HG03095 (cell line): ENCODE measurements around the gene BUB3.

ENCODE experiments used
- ATAC-seq: cut with Tn5 transposase; IDR thresholded peaks from one replicate; pipeline ENCODE4 v1.9.1; 2021; ENCODE audit warnings: moderate library complexity; ENCODE audit not compliant: unreplicated experiment

BUB3 gene, protein sequence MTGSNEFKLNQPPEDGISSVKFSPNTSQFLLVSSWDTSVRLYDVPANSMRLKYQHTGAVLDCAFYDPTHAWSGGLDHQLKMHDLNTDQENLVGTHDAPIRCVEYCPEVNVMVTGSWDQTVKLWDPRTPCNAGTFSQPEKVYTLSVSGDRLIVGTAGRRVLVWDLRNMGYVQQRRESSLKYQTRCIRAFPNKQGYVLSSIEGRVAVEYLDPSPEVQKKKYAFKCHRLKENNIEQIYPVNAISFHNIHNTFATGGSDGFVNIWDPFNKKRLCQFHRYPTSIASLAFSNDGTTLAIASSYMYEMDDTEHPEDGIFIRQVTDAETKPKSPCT

DNA sequence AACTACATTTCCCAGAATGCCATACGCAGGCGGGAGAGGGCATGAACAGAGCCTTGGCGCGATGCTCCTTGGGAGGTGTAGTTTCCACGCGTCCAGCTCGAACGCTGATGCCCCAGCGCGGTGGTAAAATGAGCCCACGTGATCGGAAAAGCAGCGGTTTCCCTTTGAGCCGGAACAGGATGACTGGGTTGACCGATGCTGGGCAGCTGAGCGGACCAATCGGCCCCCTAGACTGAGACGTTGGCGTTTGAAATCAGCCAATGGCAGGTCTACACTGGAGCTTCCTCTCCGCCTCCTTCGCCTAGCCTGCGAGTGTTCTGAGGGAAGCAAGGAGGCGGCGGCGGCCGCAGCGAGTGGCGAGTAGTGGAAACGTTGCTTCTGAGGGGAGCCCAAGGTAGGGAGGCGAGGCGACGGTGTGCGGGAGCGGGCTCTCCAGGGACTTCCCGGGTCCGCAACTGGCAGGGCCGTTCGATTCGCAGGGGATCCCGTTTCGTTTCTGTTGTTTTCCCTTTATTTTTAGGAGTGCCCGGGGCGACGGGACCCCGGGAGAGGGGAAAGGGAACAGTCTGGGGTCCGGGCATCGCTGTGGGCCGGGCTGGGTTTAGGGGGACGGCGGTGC is at the start of gene BUB3:
TSS of gene BUB3 (plus strand) at position 311 of the 619 bp plus-strand sequence. CDS start 516 bp downstream, outside the sequence.
- ATAC-seq = peak; percentile 86

DNA sequence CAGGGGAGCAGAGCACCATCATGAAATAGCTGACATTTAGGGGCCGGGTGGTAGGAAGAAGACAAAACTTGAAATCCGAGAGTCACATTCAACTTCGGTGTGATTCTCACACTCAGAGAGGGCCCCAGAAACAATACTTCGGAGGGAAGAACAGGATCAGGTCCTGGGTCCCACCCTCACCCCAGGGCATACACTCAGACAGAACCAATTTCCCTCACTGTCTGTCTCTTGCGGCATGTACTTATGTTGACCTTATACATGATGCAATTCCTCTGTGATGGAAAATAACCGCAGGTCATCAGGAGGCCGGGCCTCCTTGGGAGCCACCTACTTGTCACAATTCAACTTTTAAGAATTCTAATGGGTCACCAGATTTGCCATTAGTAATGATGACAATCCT is 44.7 kb upstream of the BUB3 start:
- no peak for ATAC-seq

DNA sequence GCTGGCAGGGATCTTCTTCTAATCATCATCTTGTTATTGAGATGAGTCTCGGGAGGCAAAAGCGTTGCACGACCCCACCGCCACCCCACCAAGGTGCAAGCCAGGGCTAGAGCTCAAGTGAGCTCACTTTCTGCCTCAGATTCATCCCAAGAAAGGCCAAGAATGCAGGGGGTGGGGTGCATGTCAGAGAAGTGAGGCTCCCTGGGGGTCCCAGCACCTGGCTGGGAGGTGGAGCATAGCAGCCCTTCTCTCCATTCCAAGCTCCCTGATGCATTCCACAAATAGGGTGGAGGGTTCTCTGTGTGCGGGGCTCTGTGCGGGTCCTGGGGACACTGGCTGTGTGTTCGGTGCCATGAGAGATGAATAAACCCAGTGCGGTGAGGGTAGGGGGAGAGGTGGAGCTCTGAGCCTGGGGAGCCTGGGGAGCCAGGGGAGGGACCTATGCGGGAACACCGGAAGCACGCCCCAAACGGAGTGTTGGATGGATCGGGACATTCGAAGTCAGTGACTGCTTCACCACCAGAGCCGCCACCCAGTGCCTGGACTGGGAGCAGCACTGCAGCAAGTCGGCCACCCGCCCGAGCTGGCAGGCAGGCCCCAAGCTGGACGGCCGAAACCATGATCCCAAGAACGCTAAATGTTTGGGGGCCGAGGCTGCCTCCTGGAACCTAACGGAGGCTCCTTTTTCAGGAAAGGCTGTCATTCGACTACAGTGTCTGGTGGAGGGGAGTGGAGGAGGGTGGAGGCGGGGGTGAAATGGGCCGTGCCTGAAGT is 36.4 kb upstream of the BUB3 start:
- ATAC-seq = no peak

DNA sequence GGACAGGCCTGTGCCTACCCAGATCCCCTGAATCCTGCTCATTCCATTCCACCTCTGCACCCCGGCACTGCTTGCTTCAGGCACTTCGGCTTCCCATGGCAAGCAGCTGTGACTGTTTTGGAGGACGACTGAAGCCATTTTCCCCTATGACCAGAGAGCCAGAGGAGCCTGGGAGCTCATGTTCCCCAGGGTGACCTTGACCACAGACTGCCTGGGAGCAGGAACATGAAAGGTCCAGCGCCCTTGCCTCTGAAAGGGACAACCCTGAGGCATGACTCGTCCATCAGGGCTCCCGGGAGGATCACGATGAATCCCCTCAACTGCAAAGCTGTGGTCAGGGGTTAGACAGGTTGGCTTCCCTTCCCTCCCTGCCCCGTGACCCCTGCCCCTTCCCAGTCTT is 35.1 kb upstream of the BUB3 start:
- ATAC-seq = no peak

DNA sequence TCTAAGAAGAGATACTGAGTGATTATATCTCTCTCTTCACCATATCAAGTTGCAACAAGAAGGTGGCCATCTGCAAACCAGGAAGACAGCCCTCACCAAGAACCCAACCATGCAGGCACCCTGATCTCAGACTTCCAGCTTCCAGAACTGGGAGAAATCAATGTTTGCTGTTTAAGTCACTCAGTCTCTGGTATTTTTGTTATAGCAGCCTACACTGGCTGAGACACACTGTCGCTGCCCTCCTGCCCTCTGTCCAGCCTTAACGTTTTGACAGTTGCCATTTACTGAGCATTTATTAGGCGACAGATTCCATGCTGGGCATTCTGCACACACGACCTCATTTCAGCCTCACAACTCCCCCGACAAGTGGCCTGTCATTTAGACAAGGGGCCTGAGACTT is 28.0 kb upstream of the BUB3 start:
- ATAC-seq = no peak

DNA sequence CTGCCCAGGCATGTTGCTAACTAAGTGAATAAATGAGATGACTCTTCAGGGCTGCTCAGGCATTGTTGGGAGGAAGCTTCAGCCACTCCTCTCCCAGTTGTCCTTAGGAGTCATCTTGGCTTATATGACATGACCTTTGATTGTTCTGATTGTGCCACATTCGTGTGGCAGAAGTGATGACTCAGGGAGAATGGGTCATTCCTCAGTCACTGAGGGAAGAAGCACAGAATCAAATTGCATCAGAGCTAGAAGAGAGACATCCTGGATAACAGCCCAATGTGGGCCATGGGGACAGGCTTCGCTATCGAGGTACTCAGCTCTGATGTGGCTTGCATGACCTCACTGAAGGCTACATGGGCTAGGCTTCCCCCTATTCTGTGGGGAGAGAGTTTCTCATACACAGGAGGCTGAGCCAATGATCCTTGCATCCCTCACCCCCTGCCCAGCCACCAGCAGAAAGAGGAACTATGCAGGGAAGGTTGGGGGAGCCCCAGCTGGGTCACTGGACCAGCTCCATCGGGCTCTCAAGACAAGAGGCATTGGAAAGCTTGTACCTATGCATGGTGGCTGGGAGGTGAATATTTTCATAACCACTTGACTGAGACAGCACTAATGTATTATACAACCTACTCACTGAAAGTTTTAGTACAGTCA is 24.5 kb upstream of the BUB3 start:
- ATAC-seq = no peak

DNA sequence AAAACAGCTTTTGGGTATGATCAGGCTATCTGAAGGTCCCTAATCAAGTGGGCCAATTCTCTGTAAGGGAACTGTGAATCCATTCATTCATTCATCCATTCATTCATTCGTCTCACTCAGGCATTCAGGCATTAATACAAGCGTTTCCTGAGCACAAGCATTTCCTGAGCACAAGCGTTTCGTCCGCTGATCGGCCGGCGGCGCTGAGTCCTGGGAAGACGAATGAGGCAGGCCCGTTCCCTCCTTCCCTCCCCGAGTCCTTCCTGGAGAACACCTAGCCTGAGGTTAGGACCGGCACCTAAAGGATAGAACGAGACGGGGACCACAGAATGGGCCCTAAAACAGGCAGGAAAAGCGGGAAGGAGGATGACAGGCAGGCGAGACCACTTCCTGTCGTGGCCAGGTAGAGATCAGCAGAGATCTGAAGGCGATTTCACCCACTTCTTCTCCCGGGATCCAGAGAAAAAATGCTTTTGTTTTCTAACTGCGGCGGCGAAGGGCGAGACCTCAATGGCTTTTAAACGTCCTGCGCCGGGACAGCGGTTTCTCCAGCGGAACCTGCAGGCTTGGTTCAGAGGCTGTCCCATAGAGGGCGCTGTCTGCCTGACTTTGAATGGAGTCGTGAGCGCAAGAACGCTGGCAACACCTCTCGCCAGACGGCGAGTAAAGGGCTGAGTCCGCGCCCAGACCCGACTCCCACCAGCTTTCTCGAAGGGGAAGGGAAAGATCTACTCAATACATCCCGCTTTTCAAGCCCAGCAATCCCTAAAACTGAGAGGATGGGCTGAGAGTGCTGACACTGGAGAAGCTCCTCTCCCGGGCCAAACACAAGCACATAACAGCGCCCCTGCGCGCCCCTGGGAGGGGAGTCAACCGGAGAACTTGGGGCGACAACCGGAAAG is 21.4 kb upstream of the BUB3 start:
- peak; percentile 37 for ATAC-seq

DNA sequence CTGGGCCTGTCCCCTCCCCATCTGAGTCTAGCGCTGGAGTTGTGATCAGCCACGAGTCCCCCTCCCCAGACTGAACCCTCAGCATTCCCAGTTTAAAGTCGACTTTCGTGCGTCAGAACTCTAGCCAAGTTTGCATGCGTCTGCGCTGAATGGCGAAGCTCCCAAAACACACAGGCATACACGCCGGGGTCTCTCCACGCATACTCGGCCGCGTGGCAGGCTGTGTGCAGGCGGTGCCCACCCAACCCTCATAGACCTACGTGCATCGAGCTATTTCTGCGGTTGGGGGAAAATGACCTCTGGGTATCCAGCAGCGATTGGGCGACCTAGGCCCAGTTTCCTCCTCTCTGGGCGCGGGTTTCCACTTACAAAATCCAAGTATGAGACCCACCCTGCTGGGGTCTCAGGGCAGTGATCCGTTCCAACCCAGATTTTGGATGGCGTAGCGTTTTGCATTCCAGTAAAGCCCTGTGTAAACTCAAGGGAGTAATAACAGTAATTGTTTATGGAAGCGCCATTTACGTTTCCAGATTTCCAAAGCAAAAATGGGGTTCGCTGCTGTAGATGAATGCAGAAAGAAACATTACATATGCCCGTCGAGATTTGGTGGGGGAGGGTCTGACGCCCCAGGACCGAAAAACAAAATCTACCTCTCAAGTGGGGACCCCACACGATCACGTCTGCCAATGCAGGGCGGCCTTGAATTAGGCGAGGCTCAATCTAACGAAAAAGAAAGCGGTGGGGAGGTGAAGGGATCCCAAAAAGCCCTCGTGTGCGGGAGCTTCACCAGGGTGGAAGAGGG is 20.5 kb upstream of the BUB3 start:
- no peak for ATAC-seq

DNA sequence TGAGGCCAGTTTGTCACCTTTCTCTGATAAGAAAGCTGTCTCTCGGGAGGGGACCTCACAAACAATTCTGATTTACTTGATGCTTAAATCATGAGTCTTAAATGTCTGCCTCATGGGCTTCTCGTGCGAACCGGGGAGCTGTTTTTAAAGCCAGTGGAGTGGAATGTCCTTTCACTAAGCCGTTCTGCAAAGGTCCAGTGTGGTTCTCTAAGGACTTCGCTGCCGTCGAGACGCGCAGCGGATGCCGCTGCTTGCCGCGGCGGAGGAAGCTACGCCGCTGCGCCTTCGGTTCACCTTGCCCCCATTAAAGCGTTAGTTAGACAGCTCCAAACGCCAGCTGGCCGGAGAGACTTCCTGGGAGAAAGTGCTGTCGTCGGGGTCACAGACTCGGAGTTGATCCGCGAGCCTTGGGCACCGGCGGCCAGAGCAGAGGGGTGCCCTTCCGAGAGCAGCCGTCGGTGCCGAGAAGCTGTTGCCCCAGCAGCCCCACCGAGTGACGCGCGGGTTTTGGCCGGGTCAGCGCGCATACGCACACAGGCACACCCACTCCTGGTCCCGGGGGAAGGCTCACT is 19.8 kb upstream of the BUB3 start:
- no peak for ATAC-seq

DNA sequence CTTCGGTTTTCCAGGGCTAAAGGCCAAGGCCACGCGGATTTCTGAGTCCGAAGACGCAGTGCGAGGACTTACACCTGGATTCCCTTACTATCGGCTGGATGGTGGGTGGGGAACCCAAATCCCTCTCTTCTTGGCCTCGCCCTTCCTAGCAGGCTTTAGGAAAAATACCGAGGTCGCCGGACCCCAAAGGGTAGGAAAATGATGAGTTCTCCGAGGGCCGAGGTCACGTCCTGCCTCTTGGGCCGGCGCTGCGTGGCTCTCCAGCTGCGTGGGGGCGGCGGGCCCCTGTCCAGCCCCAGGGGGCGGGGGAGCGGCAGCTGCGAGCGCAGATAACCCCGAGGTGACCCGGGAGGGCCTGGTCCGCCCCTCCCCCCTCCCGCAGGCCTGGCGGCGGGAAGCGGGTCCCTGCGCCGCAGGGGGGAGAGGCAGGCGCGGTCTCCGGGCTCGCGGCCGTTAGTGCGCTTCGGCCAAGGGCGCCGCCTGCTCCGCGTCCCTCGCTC is 19.2 kb upstream of the BUB3 start:
- no peak for ATAC-seq

DNA sequence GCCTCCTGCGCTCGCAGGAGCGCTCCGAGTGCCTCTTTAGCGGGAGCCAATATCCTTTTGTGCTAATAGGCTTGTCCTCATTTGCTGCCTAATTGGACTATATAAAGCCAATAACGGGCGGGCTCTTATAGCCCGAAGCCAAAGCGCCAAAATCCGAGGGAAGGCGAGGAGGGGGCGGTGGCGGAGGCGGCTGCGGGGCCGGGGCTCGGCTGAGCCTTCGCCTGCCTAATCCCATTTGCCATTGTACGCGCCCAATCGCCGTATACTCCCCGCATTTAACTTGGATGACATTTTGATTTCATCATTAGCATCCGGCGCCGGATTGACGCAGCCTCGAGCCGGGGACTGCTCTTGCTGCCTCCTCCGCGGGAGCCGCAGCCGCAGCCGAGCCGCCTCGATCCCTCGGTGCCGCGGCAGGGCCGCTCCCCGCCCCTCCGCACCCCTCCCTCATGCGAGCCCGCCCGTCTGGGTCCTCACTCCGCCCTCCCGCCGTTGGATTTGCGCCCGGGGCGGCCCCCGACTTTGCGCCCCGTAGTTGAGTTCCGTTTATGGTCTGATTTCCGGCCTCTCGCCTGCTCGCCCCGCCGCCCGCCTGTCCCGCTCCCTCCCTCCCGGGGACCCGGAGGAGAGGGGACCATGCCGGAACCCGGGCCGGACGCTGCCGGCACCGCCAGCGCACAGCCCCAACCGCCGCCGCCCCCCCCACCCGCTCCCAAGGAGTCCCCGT is 18.6 kb upstream of the BUB3 start, which contains the start of gene HMX3:
TSS of gene HMX3 (plus strand) at position 556 of the 727 bp plus-strand sequence. CDS start at position 637, 81 bp downstream.
- ATAC-seq = peak; percentile 41

DNA sequence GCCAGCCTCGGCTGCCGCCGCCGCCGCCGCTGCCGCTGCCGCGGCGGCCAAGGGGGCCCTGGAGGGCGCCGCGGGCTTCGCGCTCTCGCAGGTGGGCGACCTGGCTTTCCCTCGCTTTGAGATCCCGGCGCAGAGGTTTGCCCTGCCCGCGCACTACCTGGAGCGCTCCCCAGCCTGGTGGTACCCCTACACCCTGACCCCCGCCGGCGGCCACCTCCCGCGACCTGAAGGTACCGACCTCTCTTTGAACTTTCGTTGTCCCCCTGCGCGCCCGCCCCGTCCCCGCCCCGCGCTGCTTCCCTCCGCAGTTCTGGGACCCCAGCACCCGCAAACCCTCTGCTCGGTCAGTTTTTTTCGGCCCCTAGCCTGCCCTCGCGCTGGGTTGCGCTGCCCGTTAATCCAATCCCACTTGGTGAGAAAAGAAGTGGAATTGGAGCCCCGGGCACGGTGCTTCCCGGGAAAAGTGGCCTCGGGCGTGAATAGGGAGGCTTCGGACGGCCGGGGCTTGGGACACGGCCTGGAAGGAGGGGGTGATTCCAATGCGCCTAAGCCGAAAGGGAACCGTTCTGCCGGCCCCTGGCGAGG is 17.9 kb upstream of the BUB3 start:
- ATAC-seq = no peak

DNA sequence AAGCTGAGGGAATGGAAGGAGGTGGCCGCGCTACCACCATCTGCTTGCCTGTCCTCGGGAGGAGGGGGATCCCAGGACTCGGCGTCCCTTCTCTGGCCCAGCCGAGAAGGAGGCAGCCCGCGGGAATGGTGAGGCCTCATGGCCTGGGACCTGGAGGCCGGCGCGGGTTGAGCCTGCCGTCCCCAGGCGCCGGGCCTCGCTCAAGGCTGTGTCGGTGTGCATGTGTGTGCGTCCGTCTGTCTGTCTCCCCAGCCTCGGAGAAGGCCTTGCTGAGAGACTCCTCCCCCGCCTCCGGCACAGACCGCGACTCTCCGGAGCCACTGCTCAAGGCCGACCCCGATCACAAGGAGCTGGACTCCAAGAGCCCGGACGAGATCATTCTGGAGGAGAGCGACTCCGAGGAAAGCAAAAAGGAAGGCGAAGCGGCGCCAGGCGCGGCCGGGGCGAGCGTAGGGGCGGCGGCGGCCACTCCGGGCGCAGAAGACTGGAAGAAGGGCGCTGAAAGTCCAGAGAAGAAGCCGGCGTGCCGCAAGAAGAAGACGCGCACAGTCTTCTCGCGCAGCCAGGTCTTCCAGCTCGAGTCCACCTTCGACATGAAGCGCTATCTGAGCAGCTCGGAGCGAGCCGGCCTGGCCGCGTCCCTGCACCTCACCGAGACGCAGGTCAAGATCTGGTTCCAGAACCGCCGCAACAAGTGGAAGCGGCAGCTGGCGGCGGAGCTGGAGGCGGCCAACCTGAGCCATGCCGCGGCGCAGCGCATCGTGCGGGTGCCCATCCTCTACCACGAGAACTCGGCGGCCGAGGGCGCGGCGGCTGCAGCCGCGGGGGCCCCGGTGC is 17.2 kb upstream of the BUB3 start:
- ATAC-seq = no peak

DNA sequence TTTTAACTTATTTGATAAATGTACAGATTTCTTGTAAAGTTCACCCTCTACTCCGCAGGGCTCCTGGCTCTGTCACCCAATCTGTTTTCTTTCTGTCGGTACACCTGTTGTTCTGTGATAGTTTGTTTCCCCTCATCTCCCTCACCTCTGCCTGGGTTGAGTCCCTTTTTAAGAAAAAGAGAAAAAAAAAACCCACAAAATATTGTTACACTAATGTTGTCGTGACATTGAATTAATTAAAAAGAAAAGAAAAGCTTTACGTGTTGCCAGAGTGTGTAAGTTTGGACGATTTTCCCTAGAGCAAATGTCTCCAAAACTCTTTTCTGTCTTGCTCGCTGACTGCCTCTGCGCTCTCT is 15.1 kb upstream of the BUB3 start:
- ATAC-seq = no peak

DNA sequence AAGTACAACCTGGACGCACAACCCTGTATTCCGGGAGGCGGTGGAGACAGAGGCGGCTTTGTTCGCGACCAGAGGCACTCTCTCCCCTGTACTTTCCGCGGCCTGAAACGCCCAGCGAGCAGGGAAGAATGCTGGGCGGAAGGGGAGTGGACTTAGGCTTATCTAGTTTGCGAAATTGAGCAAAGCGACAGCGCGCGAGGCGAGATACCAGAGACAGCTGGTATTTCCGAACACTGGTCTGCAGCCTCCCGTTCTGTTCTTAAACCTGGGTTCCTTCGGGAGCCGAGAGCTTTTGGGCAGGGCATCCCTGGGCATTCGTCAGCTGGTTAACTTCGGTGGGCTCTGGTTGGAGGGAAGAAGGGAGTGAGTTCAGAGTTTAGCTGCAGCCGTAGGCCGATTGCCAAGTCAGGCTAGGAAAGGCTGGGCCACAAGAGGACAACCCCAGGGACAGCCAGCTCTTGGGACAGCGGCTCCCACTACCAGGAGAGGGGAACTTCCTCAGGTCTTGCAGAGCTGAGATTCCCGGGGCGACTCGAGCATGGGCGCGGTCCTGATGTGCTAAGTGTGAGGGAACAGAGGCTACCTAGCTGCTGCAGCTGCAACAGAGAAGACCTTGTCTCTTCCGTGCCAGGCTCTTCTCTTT is 14.6 kb upstream of the BUB3 start:
- no peak for ATAC-seq

DNA sequence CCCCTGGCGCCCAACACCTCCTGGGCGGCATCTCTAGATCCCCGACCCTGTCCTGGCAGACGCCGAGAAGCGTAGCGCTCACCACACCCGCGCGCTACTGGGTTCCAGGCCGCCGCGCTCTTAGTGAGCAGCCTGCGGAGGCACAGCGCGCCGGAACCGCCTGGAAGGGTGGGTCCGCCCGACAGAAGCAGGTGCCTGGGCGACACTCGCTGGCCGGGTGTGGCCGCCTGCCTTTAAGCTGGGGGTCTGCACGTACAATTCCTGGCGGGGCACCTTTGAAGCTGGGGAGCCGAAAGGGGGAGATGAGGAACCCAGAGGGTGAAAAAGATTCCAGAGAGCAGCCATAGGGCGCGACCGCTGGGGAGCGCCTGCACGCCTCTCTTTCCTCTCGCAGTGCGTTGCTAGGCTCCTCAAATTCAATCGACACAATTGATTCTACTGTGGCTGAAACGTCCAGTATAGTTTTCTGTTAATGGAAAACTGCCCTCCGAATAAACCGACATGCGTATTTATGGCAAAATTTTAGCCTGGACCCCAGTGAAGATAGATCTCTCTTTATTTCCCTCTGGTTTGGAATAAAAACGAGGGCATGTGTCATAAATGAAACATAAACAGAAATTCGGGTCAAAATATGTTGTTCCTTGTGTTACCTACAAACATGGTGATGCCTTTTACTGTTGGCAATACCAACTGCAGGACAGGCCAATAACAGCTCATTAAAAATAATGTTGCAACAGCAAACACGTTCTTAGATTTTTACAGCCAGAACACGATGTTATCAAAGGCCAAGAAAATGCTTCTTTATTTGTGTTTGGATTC is 13.8 kb upstream of the BUB3 start:
- no peak for ATAC-seq
